Measurements from ENCODE around the gene PRR16.
"Not testable (repeated sequence)": the region's sequence is repeated elsewhere in the genome, so short reads cannot be mapped to it uniquely, and the experiment has no call there.

The PRR16 gene

GRCh38 chr5:120682851-120683250, 218.8 kb downstream of the PRR16 start:
- DNase-seq: no peak

- DNase-seq: no peak
These were observed 219.5 kb downstream of the PRR16 start for GRCh38 chr5:120683580-120683979.

- DNase-seq: no peak
These were observed 220.1 kb downstream of the PRR16 start for GRCh38 chr5:120684213-120684612.

GRCh38 chr5:120684749-120685415, 220.8 kb downstream of the PRR16 start:
- DNase-seq: no peak

- no peak for DNase-seq
These were observed 226.7 kb downstream of the PRR16 start for GRCh38 chr5:120690621-120691407.

- DNase-seq: no peak
These were observed 228.2 kb downstream of the PRR16 start for GRCh38 chr5:120692325-120692724.

GRCh38 chr5:120695368-120695880, 231.3 kb downstream of the PRR16 start:
- no peak for DNase-seq

GRCh38 chr5:120697147-120697546, 233.0 kb downstream of the PRR16 start:
- DNase-seq: no peak

GRCh38 chr5:120697670-120698327, 233.7 kb downstream of the PRR16 start:
- not testable (repeated sequence) for DNase-seq

GRCh38 chr5:120700653-120701052, 236.6 kb downstream of the PRR16 start:
- DNase-seq: not testable (repeated sequence)

GRCh38 chr5:120702817-120703538, 238.9 kb downstream of the PRR16 start:
- DNase-seq: not testable (repeated sequence)

GRCh38 chr5:120703918-120704587, 240.0 kb downstream of the PRR16 start:
- DNase-seq: no peak

GRCh38 chr5:120706877-120707276, 242.8 kb downstream of the PRR16 start:
- DNase-seq: no peak

GRCh38 chr5:120717381-120717780, 253.3 kb downstream of the PRR16 start:
- no peak for DNase-seq

GRCh38 chr5:120730214-120730613, 266.1 kb downstream of the PRR16 start:
- DNase-seq: no peak

- DNase-seq: no peak
These were observed 269.9 kb downstream of the PRR16 start for GRCh38 chr5:120734033-120734432.

GRCh38 chr5:120735076-120735475, 271.0 kb downstream of the PRR16 start:
- DNase-seq: no peak
